NCI-H2196 (cell line): ENCODE results near the gene RTL10.
"Not testable (repeated sequence)": the region's sequence is repeated elsewhere in the genome, so short reads cannot be mapped to it uniquely, and the experiment has no call there.

Experiments
- DNase-seq: peaks from one replicate; lab custom pipeline; 2025; ENCODE audit not compliant: unreplicated experiment; lab: John Stamatoyannopoulos, UW

The RTL10 gene

GRCh38 chr22:19846620-19847344 is 7.9 kb downstream of the RTL10 start:
- no peak for DNase-seq

DNA sequence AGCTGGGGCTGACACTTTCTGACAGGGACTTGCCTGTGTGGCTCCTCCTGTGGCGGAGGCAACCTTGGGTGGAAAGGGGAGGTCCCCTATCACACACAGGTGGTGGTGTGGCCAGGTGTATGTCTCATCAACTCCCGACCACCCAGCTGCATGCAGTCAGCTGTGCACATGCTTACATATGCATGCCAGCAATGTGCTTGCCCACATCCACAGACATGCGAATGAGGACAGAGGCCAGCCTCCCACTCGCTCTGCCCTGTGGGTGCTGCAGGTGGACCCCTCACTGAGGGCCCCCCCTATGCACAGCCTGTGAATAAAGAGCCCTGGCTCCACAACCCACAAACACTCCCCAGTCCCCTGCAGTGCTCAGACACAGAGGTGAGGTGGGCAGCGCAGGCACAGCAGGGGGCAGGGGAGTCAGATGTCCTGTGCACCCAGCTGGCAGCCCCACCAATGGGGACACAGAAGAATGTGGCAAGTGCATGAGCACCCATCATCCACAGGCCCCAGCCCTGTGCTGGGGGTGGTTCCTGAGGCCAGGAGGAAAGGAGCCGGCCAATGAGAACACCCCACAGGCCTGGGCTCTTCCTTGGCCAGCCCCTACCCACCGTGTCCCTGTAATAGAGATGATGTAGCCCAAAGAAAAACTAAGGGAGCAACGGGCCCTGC is 9.5 kb downstream of the RTL10 start:
- DNase-seq = no peak

- DNase-seq = no peak
Observed at GRCh38 chr22:19844377-19845053, 10.2 kb downstream of the RTL10 start.

- no peak for DNase-seq
Observed at GRCh38 chr22:19843857-19844376, 10.8 kb downstream of the RTL10 start.

DNA sequence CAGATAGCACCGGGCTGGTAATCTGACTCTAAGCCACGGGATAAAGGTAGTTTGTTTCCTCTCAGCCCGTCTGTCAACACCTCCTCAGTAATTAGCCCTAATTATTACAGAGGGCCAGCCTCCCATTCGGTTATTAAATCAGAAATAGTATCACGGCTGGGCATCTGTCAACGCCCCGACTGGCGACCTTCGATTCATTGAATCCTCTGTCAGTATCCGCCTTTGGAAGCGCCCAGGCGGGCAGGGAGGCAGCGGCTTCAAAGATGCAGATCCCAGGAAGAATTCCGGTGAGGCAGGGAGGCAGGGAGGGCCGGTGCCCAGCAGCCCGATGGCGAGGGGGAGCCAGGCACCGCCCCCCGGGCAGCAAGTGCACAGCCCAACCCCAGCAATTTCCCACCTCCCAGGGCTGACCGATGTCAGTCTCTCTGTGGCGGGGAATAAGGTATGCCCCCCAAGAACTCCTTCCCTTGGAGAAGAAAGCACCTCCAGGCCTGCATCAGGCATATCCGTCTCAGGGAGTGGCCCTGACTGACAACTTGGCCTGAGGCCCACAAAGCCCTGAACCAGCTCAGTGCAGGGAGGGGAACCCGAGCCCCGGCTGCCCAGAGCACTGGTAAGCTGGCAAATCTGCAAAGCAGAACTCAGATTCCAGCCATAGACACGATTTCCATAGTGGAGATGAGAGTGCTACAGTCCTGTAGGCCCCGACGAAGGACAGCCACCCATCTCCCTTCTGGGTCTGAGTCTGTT is 11.4 kb downstream of the RTL10 start:
- no peak for DNase-seq

- no peak for DNase-seq
Observed at GRCh38 chr22:19842393-19843106, 12.1 kb downstream of the RTL10 start.

DNA sequence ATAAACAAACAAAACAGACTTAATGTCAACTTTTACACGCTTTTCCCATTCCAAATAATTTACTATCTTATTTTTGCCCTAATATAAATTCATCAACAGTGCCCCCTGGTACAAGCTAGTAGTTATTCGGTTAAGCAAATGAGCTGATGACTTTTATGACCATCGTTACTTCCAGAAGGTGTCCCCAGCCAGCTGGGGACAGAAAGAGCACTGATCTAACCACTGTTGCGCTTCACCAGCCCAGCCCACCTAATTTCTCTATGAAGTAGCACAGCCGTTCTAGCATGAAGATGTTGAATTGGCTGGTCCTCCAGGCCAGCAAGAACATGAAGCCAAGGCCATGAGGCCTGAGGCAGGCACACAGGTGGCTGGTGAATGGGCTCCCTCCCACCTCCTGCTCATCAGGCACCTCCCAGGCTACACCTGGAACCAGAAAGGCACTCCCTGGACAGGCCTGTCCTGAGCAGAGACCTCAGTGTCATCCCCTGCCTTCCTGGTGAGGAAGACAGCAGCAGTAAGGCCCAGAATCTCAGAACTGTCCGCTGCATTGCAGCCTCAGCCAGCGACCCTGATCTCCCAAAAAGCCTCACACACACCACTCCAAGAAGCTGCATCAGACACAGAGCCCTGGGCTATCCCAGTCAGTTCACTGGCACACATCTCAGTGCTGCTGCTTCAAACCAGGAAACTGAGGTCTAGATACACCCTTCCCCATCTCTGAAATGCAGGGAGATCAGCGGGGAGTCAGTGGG is 12.9 kb downstream of the RTL10 start:
- DNase-seq = no peak

GRCh38 chr22:19840955-19841640 is 13.6 kb downstream of the RTL10 start:
- DNase-seq = no peak

DNA sequence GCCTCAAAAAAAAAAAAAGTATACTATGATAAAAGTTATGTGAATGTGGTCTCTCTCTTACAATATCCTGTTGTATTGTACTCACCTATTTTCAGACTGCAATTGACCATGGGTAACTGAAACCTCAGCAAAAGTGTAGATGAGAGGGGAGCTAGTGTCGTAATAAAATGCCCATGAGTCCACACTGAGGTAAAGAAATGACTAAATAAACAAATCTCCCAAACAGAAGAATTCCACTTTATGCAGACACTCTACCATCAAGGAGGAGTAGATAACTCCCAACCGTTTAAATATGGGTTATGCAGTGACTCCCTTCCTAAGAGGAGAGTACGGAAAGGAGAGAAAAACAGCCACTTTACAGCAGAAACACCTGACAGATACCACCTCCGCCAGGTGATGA is 14.6 kb downstream of the RTL10 start:
- no peak for DNase-seq

GRCh38 chr22:19837915-19838314 is 16.8 kb downstream of the RTL10 start:
- no peak for DNase-seq

DNA sequence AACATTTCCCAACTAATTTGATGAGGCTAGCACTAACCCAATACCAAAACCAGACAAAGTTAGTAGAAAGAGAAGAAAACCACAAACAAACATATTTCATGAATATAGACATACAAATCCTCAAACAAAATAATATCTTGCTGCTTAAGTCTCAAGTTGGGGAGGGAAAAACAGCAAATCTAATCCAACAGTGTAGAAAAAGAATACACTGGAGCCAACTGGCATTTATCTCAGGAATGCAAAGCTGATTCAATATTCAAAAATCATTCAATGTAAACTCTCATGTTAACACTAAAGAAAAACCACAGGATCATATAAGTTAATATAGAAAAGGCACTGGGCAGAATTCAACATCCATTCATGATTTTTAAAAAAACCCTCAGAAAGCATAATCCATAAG is 18.2 kb downstream of the RTL10 start:
- DNase-seq = no peak

DNA sequence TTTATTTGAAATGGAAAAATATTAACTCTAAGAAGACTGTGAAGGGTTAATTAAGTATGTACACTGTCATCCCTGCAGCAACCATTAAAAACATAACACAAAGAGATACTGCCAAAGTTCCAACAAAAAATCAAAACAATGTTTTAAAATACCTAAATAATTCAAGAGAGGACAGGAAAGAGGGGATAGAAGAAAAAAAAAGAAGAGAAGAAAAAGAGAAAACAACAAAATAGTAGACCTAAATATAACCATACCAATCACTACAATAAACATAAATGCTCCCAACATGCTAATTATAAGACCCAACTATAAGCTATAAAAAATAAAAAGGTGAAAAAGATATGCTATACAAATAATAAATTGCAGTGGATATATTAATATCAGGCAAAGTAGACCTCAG is 20.1 kb downstream of the RTL10 start:
- no peak for DNase-seq

- not testable (repeated sequence) for DNase-seq
Observed at GRCh38 chr22:19833327-19833726, 21.3 kb downstream of the RTL10 start.

DNA sequence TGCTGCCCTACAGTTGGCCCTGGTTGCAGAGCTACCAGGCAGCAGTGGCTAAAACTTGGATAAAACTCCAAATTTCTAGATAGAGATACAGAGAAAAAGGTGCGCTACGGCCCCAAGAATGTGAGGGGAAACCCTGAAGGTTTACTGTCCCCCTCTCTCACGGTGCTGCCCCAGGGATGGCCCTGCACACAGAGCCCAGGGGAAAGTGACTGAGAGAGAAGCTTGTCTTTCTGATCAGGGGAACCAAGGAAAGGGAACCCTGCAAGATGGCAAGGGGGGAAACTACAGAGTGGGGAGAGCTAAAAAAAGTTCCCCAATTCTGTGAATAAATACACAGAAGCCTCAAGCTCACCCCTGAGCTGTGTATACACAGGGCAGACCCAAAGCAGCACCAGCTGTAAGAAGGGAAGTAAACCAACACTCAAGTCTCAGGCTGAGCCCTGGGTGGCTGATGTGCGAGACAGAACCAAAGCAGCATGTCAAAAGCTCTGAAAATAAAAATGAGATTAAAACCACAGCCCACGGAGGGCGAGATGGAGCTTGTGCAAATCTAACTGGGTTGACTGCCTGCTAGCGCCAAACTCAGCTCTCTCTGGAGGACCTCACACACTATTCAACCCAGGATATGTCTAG is 22.1 kb downstream of the RTL10 start:
- DNase-seq = no peak

DNA sequence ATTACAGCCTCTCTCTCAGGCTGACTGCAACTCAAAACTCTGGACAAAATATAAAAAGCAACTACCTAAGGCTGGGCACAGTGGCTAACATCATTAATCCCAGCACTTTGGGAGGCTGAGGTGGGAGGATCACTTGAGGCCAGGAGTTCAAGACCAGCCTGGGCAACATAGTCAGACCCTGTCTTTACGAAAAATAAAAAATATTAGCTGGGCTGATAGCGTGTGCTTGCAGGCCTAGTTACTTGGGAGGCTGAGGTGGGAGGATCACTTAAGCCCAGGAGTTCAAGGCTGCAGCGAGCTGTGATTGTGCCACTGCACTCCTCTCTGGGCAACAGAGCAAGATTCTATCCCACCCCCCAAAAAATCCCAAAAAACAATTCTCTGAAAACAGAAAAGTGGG is 22.7 kb downstream of the RTL10 start:
- DNase-seq = not testable (repeated sequence)

DNA sequence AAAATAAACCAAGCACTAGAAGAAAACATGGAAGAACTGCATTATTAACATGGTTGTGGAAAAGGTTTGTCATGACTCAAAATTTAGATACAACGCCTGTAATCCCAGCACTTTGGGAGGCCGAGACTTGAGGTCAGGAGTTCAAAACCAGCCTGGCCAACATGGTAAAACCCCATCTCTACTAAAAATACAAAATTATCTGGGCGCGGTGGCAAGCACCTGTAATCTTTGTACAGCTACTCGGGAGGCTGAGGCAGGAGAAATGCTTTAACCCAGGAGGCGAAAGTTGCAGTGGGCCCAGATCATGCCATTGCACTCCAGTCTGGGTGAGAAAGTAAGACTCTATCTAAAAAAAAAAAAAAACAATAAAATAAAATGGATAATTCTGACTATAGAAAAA is 23.7 kb downstream of the RTL10 start:
- DNase-seq = no peak

GRCh38 chr22:19828035-19828401 is 26.7 kb downstream of the RTL10 start:
- DNase-seq = no peak

GRCh38 chr22:19827341-19828034 is 27.2 kb downstream of the RTL10 start:
- no peak for DNase-seq

DNA sequence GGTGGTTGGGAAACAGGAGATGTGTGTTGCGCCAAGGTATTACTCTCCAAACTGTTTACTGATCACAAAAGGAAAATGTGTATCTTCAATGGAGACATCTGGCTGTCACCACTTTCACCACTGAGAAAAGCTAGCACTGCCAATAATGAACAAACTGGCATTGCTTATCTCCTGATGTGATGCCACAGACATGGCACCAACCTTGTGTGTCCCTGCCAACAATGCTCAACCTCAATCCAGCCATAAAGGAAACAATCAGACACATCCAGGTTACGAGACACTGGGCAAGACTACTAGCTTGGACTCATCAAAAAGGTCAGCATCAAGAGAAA is 28.1 kb downstream of the RTL10 start:
- no peak for DNase-seq
